Coronary artery (tissue), 2 donors: ENCODE data around the gene CYP24A1.

Experiments used
- DNase-seq: peaks from one replicate; pipeline ENCODE4 v3.0.0-alpha.2; 2017; ENCODE audit warnings: low spot score
- H3K27ac ChIP-seq, 2 donors: fragments of 200-600 bp; sonication (generic); one replicate each; pipeline ENCODE4 v1.5.1; 2016 to 2019
- H3K4me3 ChIP-seq: fragments of 200-600 bp; sonication (generic); 2 replicates; pipeline ENCODE4 v1.5.1; 2016; ENCODE audit warnings: mild to moderate bottlenecking, moderate library complexity
- TF ChIP-seq, protein P1 (sequence below): fragments of 200-600 bp; sonication (generic); IDR thresholded peaks from one replicate; pipeline ENCODE4 v1.5.1; 2019; ENCODE audit warnings: antibody characterized with exemption

Gene CYP24A1

DNA sequence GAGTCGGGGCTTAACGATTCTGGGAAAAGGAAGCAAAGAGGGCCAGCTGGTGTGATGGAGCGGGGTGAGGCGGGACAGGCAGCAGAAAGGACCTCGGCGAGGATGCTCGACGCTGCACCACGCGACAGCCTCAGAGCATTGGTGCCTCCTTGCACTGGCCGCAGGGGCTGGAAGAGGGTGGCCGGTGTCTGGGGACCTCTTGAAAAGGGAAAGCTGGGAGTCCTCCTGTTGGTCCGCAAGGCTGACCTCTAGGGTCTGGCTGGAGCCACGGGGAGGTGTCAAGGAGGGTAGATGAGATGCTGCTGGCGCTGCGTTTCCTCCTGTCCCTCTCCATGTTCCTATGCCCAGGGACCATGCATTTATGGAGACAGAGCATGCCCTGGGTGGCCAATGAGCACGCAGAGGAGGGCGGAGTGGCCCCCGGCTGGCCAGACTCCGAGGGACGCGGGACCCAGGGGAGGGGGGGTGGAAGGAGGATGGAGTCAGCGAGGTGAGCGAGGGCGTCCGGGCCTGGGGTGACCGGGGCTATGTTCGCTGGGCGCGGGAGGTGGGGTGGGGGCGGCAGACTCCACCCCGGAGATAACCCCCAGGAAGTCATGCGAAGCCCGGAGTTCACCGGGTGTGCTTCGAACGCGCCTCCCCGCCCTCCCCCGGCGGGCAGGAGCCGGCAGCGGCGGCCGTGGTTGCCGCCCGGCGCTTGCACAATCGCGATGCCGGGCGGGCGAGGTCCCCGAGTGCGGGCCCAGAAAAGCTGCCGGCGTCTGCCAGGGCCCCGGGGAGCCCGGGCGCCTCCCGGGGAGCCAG, at the start of gene CYP24A1:
CYP24A1 (minus strand) TSS at position 334 of the 804 bp plus-strand sequence. CDS start 407 bp downstream, outside the sequence.
- Histone ChIP-seq H3K4me3 (peak within 1 kb of the TSS; percentile 59), H3K27ac (no peak within 1 kb of the TSS)
- TF ChIP-seq, protein P1, sequence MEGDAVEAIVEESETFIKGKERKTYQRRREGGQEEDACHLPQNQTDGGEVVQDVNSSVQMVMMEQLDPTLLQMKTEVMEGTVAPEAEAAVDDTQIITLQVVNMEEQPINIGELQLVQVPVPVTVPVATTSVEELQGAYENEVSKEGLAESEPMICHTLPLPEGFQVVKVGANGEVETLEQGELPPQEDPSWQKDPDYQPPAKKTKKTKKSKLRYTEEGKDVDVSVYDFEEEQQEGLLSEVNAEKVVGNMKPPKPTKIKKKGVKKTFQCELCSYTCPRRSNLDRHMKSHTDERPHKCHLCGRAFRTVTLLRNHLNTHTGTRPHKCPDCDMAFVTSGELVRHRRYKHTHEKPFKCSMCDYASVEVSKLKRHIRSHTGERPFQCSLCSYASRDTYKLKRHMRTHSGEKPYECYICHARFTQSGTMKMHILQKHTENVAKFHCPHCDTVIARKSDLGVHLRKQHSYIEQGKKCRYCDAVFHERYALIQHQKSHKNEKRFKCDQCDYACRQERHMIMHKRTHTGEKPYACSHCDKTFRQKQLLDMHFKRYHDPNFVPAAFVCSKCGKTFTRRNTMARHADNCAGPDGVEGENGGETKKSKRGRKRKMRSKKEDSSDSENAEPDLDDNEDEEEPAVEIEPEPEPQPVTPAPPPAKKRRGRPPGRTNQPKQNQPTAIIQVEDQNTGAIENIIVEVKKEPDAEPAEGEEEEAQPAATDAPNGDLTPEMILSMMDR, result no peak
- no peak for DNase-seq

DNA sequence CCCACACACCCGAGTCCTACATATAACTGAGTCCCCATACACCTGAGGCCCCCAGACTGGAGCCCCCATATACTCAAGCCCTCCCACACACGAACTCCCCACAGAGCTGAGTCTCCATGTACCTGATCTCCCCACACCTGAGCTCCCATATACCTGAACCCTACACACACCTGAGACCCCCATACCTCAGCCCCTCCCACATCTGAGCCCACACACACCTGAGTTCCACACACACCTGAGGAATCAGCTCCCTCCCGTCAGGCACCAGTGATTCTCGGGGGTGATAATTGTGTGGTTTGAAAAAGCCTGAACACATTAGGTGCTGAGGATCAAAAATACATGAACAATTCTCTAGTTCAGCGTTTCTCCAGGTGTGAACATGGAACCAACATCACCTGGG, 49.5 kb upstream of the CYP24A1 start:
- Histone ChIP-seq H3K4me3 (no peak overlapping the region), H3K27ac (no peak overlapping the region)
- DNase-seq, result no peak
- TF ChIP-seq, protein P1, result no peak

DNA sequence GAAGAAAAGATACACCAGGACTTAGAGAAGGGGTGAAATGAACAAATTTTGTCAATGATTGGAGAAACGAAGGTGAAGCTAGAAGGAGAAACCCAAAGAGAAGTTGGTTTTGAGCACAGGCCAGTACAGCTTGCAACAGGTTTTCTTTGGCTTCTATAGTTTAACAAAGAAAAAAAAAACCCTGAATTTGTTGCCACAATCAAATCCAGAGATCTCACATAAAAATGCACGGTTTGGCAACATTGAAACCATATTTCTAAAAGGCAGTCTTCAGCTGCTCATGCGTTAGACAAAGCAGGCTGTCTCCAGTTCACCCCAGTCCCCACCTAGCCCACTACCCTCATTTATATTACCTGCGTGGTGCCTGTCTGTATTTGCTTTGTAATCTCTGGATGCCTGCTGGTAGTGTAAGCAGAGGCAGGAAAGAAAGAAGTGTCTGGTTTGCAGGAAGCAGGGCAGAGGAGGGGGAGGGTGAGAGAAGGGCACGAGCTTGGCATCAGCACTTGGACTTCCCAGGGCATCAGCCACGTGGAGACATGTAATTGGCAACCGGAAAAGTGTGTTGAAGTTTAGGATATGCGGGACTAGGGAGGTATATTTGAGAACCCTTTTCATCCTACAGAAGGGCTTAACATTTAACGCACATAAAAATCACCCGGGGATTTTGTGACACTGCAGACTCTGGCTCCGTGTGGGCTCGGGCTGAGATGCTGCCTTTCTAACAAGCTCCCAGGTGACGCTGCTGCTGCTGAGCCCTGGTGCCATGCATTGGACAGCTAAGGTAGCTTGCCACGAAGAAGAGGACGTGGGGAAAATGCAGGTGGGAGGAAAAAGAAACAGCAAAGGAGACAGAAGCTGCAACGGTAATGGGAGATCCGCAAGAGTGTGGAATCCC, 48.5 kb upstream of the CYP24A1 start:
- Histone ChIP-seq H3K27ac (no peak overlapping the region), H3K4me3 (no peak overlapping the region)
- DNase-seq, result no peak
- TF ChIP-seq, protein P1, result no peak

DNA sequence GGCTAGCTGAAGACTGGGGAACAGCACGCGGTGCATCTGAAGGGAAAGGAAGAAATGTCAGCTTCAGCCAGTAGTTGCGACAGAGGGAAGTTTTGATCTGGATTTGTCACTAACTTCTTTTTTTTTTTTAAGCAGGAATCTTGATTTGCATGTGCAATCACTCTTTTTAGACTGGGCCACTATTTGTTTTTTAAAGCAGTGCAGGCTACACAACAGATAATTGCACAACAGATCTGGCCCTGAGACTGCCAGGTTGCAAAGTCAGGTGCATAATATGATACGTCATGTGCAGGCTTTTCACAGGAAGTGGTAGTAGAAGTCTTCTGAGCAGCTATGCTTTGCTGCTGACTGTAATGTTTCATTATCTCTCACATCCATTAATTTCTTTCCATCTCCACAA, 47.6 kb upstream of the CYP24A1 start:
- DNase-seq, result no peak
- TF ChIP-seq, protein P1, result no peak
- no peak overlapping the region for H3K27ac ChIP-seq
- no peak overlapping the region for H3K4me3 ChIP-seq

DNA sequence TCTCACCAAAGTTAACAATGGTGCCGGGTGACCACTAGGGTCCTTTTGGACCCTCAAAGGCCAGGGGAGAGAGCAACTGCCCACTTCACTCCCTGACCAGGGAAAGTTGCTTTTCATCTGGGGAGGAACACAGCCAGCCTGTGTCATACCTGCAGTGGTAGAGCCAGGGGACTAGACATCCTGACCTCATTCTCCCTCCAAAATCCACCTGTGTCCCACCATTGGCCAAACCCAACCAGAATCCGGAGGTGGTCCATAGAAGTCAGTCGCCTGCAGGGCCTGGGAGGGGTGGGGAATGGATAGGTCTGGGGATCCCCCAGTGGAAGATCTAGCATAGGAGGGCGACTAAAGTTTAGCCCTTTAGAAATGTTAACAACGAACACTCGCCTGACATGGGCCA, 46.9 kb upstream of the CYP24A1 start:
- TF ChIP-seq, protein P1, result no peak
- no peak overlapping the region for H3K4me3 ChIP-seq

DNA sequence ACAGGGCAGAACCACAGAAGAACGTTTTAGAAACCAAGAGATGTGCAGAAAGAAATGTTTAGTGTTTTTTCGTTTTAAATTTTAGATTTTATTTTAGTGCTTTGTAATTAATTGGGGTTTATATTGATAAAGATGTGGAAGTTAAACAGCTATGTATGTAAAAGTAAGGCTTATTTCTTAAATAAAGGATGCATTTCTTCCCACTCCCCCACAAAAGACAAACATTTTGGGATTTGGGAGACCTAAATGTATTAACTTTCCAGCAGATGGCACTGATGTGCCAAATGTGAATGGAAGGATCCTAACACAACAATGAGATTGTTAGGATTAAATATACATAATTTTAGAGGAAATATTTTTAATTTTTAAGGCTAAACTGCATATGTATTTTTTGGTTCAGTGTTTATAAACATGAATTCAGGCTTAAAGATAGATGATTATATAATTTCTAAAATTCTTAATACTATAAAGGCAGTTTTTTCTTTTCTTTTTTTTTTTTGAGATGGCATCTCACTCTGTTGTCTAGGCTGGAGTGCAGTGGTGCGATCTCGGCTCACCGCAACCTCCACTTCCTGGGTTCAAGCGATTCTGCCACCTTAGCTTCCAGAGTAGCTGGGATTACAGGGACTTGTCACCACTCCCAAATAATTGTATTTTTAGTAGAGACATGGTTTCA, 46.1 kb upstream of the CYP24A1 start:
- TF ChIP-seq, protein P1, result peak; percentile 22
- no peak overlapping the region for H3K4me3 ChIP-seq
- DNase-seq, result no peak
- no peak overlapping the region for H3K27ac ChIP-seq

More for the DNA sequence above, 46.9 kb upstream of the CYP24A1 start:
- DNase-seq, result no peak
- no peak overlapping the region for H3K27ac ChIP-seq
